K562 (cell line): ENCODE data around the gene TPM4. TPM values are rescaled to one million over a fixed set of nuclear protein-coding genes. Genes with fewer than 3 reads are reported as not detected.

ENCODE experiments used
- polyA plus RNA-seq, 8 experiments: library from polyadenylated mRNA; depleted of rRNA in 4 of 8; stranded (reverse) in 5 of 8; unstranded in 3 of 8; fragments of >200 nt; fragmentation: Nextera tagmentation in 2 of 8; fragmentation: Illumina TruSeq in 1 of 8; extraction: Ambion mirVana in 2 of 8; extraction: Trizol in 1 of 8; gene quantifications; 2 replicates each; pipeline versions ENCODE4 v1.2.1 to v1.2.3, GENCODE V29; 2011 to 2014; ENCODE audit warnings: inconsistent platforms in 1 of 8, missing spikeins in 1 of 8
- total RNA-seq, 7 experiments: library from RNA; depleted of rRNA in 6 of 7; stranded (reverse); fragments of >200 nt in 6 of 7; fragmentation: Illumina TruSeq in 2 of 7; extraction: Trizol in 2 of 7; gene quantifications; 2 replicates each; pipeline versions ENCODE4 v1.2.1 to v1.2.3, GENCODE V29; 2011 to 2021; ENCODE audit warnings: low replicate concordance in 1 of 7

Gene TPM4
- total and polyA plus RNA-seq, 9 of the 15 experiments (the other 6 are each of a cell fraction or from before 2014, with no cell fraction given), result 28.1 to 111 (median 77.4) TPM

Other genes with a start within 250 kb of the TPM4 start
Only the 7 nearest of the 9 such genes appear.
- not detected in 2 replicates for gene CYP4F11, start 142.0 kb upstream of the TPM4 start, total RNA-seq (2014; rRNA removed)
- gene CYP4F11, start 142.0 kb upstream of the TPM4 start, total RNA-seq (2014; rRNA removed; fragmentation: Illumina TruSeq; extraction: Trizol), result not detected in 2 replicates
- gene CYP4F11, start 142.0 kb upstream of the TPM4 start, total RNA-seq (2015; rRNA removed; fragmentation: Illumina TruSeq; extraction: Trizol), result not detected in 2 replicates
- not detected in 2 replicates for gene CYP4F11, start 142.0 kb upstream of the TPM4 start, total RNA-seq (2021)
- gene CYP4F11, start 142.0 kb upstream of the TPM4 start, polyA plus RNA-seq (2011; rRNA removed), result 0.03 TPM in 1 of 2 replicates, not detected in the other
- not detected in 2 replicates for gene CYP4F11, start 142.0 kb upstream of the TPM4 start, polyA plus RNA-seq (2014; fragmentation: Illumina TruSeq; extraction: Trizol)
- gene CYP4F11, start 142.0 kb upstream of the TPM4 start, polyA plus RNA-seq (2014; fragmentation: Nextera tagmentation; extraction: Ambion mirVana), result not detected
- gene CYP4F11, start 142.0 kb upstream of the TPM4 start, polyA plus RNA-seq (2014; rRNA removed), result not detected in 2 replicates
- not detected in 2 replicates for gene OR10H4, start 127.5 kb upstream of the TPM4 start, total RNA-seq (2014; rRNA removed)
- not detected in 2 replicates for gene OR10H4, start 127.5 kb upstream of the TPM4 start, total RNA-seq (2014; rRNA removed; fragmentation: Illumina TruSeq; extraction: Trizol)
- not detected in 2 replicates for gene OR10H4, start 127.5 kb upstream of the TPM4 start, total RNA-seq (2015; rRNA removed; fragmentation: Illumina TruSeq; extraction: Trizol)
- gene OR10H4, start 127.5 kb upstream of the TPM4 start, total RNA-seq (2021), result not detected in 2 replicates
- not detected in 2 replicates for gene OR10H4, start 127.5 kb upstream of the TPM4 start, polyA plus RNA-seq (2011; rRNA removed)
- not detected in 2 replicates for gene OR10H4, start 127.5 kb upstream of the TPM4 start, polyA plus RNA-seq (2014; fragmentation: Illumina TruSeq; extraction: Trizol)
- gene OR10H4, start 127.5 kb upstream of the TPM4 start, polyA plus RNA-seq (2014; fragmentation: Nextera tagmentation; extraction: Ambion mirVana), result not detected
- not detected in 2 replicates for gene OR10H4, start 127.5 kb upstream of the TPM4 start, polyA plus RNA-seq (2014; rRNA removed)
- 42.5 and 47.2 TPM in 2 replicates for gene RAB8A, start 35.4 kb downstream of the TPM4 start, total RNA-seq (2014; rRNA removed)
- gene RAB8A, start 35.4 kb downstream of the TPM4 start, total RNA-seq (2014; rRNA removed; fragmentation: Illumina TruSeq; extraction: Trizol), result 60.2 and 66.7 TPM in 2 replicates
- gene RAB8A, start 35.4 kb downstream of the TPM4 start, total RNA-seq (2015; rRNA removed; fragmentation: Illumina TruSeq; extraction: Trizol), result 92.0 and 102 TPM in 2 replicates
- 71.9 and 82.7 TPM in 2 replicates for gene RAB8A, start 35.4 kb downstream of the TPM4 start, total RNA-seq (2021)
- gene RAB8A, start 35.4 kb downstream of the TPM4 start, polyA plus RNA-seq (2011; rRNA removed), result 45.4 and 66.9 TPM in 2 replicates
- gene RAB8A, start 35.4 kb downstream of the TPM4 start, polyA plus RNA-seq (2014; fragmentation: Illumina TruSeq; extraction: Trizol), result 53.2 and 55.4 TPM in 2 replicates
- gene RAB8A, start 35.4 kb downstream of the TPM4 start, polyA plus RNA-seq (2014; fragmentation: Nextera tagmentation; extraction: Ambion mirVana), result 10 to 100 TPM; 11.2 to 13.9 TPM
- gene RAB8A, start 35.4 kb downstream of the TPM4 start, polyA plus RNA-seq (2014; rRNA removed), result 47.1 and 80.1 TPM in 2 replicates
- gene HSH2D, start 67.2 kb downstream of the TPM4 start, total RNA-seq (2014; rRNA removed), result 0.18 and 0.29 TPM in 2 replicates
- gene HSH2D, start 67.2 kb downstream of the TPM4 start, total RNA-seq (2014; rRNA removed; fragmentation: Illumina TruSeq; extraction: Trizol), result 0.15 and 0.19 TPM in 2 replicates
- 1.1 TPM in 2 replicates for gene HSH2D, start 67.2 kb downstream of the TPM4 start, total RNA-seq (2015; rRNA removed; fragmentation: Illumina TruSeq; extraction: Trizol)
- gene HSH2D, start 67.2 kb downstream of the TPM4 start, total RNA-seq (2021), result 0.16 and 0.42 TPM in 2 replicates
- gene HSH2D, start 67.2 kb downstream of the TPM4 start, polyA plus RNA-seq (2011; rRNA removed), result 0.33 and 0.39 TPM in 2 replicates
- gene HSH2D, start 67.2 kb downstream of the TPM4 start, polyA plus RNA-seq (2014; fragmentation: Illumina TruSeq; extraction: Trizol), result 0.30 and 0.42 TPM in 2 replicates
- gene HSH2D, start 67.2 kb downstream of the TPM4 start, polyA plus RNA-seq (2014; fragmentation: Nextera tagmentation; extraction: Ambion mirVana), result under 1 TPM in 1 of 2 experiments, not detected in 1; 0.03 TPM
- gene HSH2D, start 67.2 kb downstream of the TPM4 start, polyA plus RNA-seq (2014; rRNA removed), result 0.12 and 0.37 TPM in 2 replicates
- not detected in 2 replicates for gene CIB3, start 97.0 kb downstream of the TPM4 start, total RNA-seq (2014; rRNA removed)
- not detected in 2 replicates for gene CIB3, start 97.0 kb downstream of the TPM4 start, total RNA-seq (2014; rRNA removed; fragmentation: Illumina TruSeq; extraction: Trizol)
- gene CIB3, start 97.0 kb downstream of the TPM4 start, total RNA-seq (2015; rRNA removed; fragmentation: Illumina TruSeq; extraction: Trizol), result not detected in 2 replicates
- gene CIB3, start 97.0 kb downstream of the TPM4 start, total RNA-seq (2021), result not detected in 2 replicates
- gene CIB3, start 97.0 kb downstream of the TPM4 start, polyA plus RNA-seq (2011; rRNA removed), result not detected in 2 replicates
- not detected in 2 replicates for gene CIB3, start 97.0 kb downstream of the TPM4 start, polyA plus RNA-seq (2014; fragmentation: Illumina TruSeq; extraction: Trizol)
- gene CIB3, start 97.0 kb downstream of the TPM4 start, polyA plus RNA-seq (2014; fragmentation: Nextera tagmentation; extraction: Ambion mirVana), result under 1 TPM in 1 of 2 experiments, not detected in 1; 0.08 TPM
- gene CIB3, start 97.0 kb downstream of the TPM4 start, polyA plus RNA-seq (2014; rRNA removed), result 0.13 TPM in 1 of 2 replicates, not detected in the other
- gene FAM32A, start 108.9 kb downstream of the TPM4 start, total RNA-seq (2014; rRNA removed), result 94.5 and 95.8 TPM in 2 replicates
- gene FAM32A, start 108.9 kb downstream of the TPM4 start, total RNA-seq (2014; rRNA removed; fragmentation: Illumina TruSeq; extraction: Trizol), result 54.5 and 57.2 TPM in 2 replicates
- 70.9 and 73.7 TPM in 2 replicates for gene FAM32A, start 108.9 kb downstream of the TPM4 start, total RNA-seq (2015; rRNA removed; fragmentation: Illumina TruSeq; extraction: Trizol)
- gene FAM32A, start 108.9 kb downstream of the TPM4 start, total RNA-seq (2021), result 44.9 and 45.9 TPM in 2 replicates
- gene FAM32A, start 108.9 kb downstream of the TPM4 start, polyA plus RNA-seq (2011; rRNA removed), result 82.6 and 96.7 TPM in 2 replicates
- 76.2 and 77.8 TPM in 2 replicates for gene FAM32A, start 108.9 kb downstream of the TPM4 start, polyA plus RNA-seq (2014; fragmentation: Illumina TruSeq; extraction: Trizol)
- 10 to 100 TPM; 30.7 to 43.0 TPM for gene FAM32A, start 108.9 kb downstream of the TPM4 start, polyA plus RNA-seq (2014; fragmentation: Nextera tagmentation; extraction: Ambion mirVana)
- 94.5 and 102 TPM in 2 replicates for gene FAM32A, start 108.9 kb downstream of the TPM4 start, polyA plus RNA-seq (2014; rRNA removed)
- gene AP1M1, start 121.4 kb downstream of the TPM4 start, total RNA-seq (2014; rRNA removed), result 48.0 and 53.8 TPM in 2 replicates
- gene AP1M1, start 121.4 kb downstream of the TPM4 start, total RNA-seq (2014; rRNA removed; fragmentation: Illumina TruSeq; extraction: Trizol), result 12.9 and 17.1 TPM in 2 replicates
- 28.1 and 28.6 TPM in 2 replicates for gene AP1M1, start 121.4 kb downstream of the TPM4 start, total RNA-seq (2015; rRNA removed; fragmentation: Illumina TruSeq; extraction: Trizol)
- 53.6 and 56.2 TPM in 2 replicates for gene AP1M1, start 121.4 kb downstream of the TPM4 start, total RNA-seq (2021)
- 29.1 and 42.9 TPM in 2 replicates for gene AP1M1, start 121.4 kb downstream of the TPM4 start, polyA plus RNA-seq (2011; rRNA removed)
- 35.4 and 44.5 TPM in 2 replicates for gene AP1M1, start 121.4 kb downstream of the TPM4 start, polyA plus RNA-seq (2014; fragmentation: Illumina TruSeq; extraction: Trizol)
- 1 to 10 TPM in 1 of 2 experiments, under 1 TPM in 1; 0.87 to 3.0 TPM for gene AP1M1, start 121.4 kb downstream of the TPM4 start, polyA plus RNA-seq (2014; fragmentation: Nextera tagmentation; extraction: Ambion mirVana)
- 34.8 and 39.4 TPM in 2 replicates for gene AP1M1, start 121.4 kb downstream of the TPM4 start, polyA plus RNA-seq (2014; rRNA removed)